Esophagus mucosa (tissue), 1 donor: ENCODE data around the gene TMEM258. TPM values are rescaled to one million over a fixed set of nuclear protein-coding genes. Genes with fewer than 3 reads are reported as not detected.
A peak's percentile ranks its signal among the peaks of the same experiment; 100 is the strongest.

ENCODE experiments used
- ATAC-seq: fragments of 200-7000 bp; cut with Tn5 transposase; one replicate; pipeline ENCODE4 v1.9.1; 2020
- total RNA-seq: library from RNA; stranded (reverse); gene quantifications from one replicate; pipeline ENCODE4 v1.2.4, GENCODE V29; 2023
- donor health status: DM: yes; HTN: yes; CAD: no.

Gene TMEM258
- total RNA-seq, 1 donor from 2014 or later, result 90.9 TPM

DNA sequence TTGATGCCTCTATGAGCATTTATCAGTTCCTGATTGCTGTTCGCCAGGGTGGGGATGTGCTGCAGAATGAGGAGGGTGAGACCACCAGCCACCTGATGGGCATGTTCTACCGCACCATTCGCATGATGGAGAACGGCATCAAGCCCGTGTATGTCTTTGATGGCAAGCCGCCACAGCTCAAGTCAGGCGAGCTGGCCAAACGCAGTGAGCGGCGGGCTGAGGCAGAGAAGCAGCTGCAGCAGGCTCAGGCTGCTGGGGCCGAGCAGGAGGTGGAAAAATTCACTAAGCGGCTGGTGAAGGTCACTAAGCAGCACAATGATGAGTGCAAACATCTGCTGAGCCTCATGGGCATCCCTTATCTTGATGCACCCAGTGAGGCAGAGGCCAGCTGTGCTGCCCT, 3.1 kb upstream of the TMEM258 start:
- ATAC-seq, result no peak

DNA sequence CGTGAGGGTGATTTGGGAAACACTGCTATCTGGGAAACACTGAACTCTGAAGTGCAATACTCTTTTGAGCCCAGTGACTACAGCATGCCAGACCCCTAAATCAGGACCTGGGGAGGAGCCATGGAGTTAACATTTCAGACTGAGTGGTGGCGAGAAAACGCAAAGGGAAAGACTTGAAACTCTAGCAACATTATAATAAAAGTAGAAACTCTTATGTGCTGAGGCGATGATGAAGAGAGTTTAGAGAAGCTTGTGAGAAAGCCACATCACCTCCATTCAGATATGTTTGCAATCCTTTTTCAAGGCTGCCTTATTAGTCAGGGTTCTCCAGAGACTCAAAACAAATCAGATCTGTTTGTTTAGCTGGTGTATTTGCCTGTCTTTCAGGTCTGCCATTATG, 2.2 kb upstream of the TMEM258 start:
- no peak for ATAC-seq

DNA sequence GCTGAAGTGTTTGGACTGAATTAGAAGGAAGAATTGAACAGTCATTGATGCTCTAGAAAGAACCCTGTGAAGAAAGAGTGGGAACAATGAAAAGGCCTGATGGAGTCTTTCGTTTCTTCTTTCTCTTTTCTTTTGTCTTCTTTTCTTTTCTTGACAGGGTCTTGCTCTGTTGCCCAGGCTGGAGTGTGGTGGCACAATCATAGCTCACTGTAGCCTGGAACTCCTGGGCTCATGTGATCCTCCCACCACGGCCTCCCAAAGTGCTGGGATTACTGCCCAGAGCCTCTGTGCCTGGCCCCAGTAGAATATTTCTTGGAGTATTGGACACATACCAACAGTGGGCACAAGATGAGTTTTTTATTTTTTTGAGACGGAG, 1.4 kb upstream of the TMEM258 start:
- no peak for ATAC-seq

DNA sequence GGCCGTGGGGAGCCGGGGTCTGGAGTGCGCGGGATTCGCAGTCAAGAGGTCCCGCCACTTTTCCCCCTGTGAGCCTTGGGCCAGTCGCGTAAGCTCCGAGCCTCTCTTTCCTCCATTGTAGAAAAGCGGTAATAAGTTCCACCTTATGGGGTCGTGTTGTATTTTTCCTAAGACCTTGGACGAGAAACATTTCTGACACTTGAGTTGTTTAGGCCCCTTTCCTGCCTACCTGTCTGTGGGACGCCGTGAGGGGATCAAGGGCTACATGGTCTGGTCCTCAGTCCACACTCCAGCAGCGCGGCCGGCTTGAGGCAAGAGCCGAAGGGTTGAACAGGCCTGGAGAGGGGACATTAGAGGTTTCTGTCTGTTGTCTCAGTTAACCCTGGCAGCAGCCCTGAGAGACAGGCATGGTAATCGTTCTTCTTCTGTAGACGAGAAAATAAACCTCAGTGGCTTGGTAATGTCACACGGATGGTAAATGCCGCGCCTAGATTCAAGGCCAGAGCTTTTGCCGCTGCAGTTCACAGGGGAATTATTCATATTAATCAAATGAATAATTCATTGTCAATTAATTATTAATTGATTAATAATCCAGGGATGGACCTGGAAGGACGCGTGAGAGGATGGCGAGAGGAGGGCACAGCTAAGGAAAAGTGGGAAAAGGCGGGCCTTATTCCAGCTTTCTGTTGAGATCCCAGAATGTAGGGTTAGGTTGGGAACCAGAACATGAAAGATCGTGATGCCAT, 857 bp upstream of the TMEM258 start:
- ATAC-seq, result no peak

DNA sequence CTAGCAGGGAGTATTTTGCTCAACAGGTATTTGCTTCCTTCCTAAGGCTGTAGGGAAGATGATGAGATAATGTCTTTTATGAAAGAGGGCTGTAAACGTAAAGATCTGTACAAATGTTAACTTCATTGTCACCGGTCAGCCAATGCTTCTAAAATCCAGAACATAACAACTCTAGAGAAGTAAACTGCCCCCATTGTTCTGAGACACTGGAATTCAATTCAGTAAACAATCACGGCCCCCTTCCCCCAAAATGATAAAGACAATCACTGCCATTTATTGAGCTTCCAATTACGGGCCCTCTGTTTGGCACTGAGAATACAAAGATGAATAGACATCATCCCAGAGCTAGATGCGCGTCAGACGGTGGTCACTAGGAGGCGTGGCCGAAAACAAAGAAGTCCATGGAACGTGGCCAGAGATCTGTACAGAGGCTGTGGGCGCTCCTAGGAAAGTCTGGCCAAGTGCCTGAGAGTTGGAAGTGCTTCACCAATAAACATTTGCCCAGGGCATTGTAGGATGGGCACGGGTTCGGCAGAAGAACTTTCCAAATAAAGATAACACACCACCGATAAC, 576 bp downstream of the TMEM258 start:
- ATAC-seq, result peak; percentile 61

DNA sequence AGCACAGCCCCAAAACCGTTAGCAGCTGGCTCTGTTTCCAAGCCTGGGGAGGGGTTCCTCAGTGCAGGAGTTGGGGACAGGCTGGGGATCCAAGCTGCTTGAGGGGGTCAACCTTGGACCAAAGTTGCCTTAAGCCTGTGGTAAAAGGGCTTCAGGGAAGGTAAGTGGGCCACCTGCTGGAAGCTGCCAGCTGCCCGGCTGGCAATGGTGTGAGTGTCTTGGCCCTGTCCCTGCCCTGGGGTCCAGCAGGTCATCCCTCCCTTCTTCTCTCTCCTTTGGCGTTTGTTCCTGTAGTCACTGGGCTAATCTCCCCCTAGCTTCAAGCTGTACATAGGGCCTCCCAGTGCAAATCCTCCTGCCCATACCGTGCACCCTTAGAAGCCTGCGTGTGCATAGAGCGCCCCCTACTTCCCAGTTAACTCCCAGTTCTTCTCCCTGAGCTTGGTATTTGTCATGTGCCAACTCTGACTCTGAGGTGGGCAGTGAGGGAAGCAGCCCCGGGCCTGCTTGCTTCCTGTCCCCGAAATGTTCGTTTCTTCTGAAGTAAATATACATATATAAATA, 4.4 kb downstream of the TMEM258 start:
- no peak for ATAC-seq

DNA sequence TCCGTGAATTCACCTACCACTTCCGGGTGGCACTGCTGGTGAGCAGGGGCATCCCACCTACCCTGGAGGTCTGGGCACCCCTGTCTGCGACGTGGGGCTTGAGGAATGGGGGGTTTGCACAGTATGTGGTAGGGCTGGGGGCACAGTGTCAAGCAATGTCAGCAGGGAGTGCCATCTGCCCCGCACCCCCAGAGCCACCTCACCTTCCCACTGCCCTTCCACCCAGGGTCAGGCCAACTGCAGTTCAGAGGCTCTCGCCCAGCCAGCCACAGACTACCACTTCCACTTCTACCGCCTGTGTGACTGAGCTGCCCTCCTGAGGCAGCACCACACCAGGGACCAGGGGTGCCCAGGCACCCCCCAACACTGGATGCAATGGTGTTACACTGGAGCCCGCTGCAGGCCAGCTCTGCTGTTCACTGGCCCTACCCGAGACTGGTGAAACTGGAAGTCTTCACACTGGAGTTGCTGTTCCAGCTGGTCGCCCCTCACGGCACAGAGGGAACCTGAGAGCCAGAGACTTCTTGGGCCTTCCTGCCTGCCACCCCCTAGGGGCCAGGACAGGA, 6.5 kb downstream of the TMEM258 start:
- no peak for ATAC-seq

DNA sequence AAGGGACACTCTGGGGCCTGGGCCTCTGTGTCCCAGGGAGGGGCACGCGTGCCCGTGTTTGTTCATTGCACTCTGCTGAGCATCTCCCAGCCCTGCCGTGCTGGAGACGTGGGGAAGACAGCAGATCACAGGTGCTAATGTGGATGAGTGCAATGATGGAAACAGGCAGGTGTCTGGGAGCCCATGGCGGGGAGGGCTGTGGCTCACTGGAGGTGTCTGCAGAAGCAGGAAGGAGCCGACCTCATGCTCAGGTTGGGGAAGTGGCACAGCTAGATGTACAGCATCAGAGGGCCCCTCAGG, 7.9 kb downstream of the TMEM258 start:
- ATAC-seq, result no peak

DNA sequence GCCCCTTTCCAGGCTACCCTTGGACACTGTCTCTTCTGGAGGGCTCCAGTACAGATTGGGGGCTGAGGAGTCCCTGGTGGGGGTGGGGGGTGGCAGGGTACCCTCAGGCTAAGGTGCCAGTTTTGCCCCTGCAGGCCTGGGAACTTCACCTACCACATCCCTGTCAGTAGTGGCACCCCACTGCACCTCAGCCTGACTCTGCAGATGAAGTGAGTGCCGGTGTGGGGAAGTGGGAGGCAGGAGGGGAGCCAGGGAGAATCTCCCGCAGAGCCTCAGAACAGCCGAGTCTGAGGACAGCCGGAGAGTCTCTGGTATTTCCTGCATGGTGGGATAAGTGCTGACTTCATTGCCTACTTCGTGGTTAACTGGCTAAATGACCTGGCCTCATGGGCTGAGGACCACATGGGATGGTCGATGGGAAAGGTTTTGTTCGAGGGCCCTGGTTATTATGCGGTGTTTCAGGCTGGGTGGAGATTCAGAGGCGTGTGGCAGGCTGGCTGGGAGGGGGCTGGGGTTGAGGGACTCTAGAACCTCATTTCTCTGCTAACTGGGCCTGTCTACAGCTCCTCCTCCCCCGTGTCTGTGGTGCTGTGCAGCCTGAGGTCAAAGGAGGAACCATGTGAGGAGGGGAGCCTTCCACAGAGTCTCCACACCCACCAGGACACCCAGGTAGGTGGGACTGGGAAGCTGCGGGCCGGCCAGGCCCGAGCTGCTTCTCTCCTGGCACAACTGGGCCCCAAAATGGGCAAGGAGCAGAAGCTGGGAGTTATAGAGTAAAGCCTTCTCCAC, 8.5 kb downstream of the TMEM258 start:
- no peak for ATAC-seq

DNA sequence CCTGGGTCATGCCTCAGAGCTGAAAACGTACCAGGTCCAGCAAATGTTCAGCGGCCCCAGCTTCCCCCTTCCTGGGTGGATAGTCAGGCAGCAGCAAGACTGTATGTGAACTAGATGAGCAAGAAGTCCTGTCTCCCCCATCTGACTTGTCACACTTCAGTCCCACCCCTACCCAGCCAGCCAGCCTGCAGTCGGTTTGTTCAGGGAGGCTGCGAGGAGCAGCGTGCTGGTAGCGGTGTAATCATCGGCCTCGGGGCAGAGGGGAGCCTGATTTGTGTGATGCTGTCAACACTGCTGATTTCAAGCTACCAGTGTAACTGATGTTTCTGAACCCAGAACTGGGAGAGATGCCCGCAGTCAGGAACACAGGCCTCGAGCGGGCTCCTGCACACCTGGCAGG, 9.6 kb downstream of the TMEM258 start:
- ATAC-seq, result no peak

DNA sequence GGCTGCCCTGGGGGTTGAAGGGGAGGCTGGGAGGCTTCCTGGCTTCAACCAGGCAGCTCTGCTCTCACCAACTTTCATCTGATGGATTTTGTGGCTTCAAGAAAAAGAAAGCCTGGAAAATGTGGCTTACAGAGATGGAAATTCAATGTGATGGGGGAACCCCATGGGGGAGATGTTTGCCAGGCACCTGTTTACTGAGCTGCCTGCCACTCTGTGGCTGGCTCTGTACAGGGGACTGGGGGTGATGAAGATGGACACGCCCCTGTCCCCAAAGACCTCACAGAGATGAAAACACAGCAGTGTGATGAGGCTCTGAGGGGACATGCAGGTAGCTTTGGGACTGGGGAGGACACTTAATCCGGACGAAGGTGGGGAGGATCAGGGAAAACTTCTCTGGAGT, 10.1 kb downstream of the TMEM258 start:
- no peak for ATAC-seq

DNA sequence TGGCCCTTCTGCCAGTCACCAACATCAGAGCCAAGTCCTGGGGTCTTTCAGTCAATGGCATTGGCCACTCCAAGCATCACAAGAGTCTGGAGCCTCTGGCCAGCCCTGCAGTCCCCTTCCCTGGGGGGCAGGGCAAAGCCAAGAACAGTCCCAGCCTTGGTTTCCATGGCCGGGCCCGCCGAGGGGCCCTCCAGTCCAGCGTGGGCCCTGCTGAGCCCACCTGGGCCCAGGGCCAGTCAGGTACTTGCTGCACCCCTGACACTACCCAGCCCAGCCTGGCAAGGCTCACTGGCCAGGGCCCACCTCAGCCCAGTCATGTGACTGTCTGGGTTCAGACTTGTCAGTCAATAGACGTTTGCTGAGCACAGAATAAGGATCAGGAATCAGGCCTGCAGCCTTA, 10.8 kb downstream of the TMEM258 start:
- ATAC-seq, result no peak

DNA sequence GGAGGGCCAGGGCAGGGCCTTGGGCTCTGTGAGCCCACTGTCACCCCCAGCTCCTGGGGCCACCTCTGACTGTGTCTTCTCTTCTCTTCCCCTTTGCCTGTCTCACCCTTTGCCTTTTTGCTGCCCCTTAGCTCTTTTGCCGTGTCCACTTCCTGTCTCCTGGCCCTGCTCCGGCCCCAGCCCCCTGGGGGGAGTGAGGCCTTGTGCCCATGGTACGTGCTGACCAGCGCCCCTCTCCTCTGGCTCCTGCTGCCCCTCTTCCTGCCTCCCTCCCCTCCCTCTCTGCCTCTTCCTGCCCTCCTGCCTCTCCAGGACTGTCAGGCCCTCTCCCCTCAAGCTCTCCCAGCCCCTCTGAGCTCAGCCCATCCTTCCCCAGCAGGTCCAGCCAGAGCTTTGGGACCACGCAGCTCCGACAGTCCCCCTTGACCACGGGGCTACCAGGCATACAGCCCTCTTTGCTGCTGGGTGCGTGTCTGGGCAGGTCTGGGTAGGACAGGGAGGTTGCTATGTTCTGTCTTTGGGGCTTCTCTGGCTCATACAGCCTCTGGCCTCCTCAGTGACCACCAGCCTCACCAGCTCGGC, 11.7 kb downstream of the TMEM258 start:
- ATAC-seq, result no peak

DNA sequence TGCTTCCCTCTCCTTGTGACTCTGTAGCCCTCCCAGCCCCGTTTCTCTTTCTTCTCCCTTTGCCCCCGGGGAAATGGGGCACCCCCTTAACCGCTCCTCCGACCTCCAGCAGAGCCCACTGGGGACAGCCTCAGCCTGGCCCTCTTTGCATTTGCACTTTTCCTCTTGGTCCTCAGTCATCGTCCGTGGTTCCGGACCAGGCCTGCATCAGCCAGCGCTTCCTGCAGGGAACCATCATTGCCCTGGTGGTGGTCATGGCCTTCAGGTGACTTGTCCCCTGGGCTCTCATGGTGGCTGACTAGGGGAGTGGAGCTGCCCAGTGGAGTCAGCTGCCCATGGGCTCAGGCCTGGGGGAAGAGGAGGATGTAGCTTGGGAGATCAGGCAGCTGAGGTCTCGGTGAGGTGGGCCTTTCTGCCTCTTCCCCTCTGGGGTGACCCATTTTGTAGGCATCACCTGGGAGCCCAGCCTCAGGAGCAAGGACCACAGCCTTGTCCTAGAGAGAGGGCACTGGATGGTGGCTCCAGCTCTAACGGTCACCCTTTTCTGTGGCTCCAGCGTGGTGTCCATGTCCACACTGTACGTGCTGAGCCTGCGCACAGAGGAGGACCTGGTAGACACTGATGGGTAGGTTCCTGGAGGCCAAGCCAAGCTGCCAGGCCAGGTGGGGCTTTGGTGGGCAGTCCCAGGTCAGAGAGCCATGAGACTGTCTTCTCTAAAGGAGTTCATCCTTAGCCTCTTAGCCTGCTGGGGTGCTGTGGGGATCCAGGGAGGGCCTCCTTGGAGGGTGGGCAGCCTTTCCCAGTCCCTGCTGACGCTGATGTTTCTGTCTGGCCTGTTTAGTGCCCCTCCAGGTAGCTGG, 12.5 kb downstream of the TMEM258 start:
- no peak for ATAC-seq

DNA sequence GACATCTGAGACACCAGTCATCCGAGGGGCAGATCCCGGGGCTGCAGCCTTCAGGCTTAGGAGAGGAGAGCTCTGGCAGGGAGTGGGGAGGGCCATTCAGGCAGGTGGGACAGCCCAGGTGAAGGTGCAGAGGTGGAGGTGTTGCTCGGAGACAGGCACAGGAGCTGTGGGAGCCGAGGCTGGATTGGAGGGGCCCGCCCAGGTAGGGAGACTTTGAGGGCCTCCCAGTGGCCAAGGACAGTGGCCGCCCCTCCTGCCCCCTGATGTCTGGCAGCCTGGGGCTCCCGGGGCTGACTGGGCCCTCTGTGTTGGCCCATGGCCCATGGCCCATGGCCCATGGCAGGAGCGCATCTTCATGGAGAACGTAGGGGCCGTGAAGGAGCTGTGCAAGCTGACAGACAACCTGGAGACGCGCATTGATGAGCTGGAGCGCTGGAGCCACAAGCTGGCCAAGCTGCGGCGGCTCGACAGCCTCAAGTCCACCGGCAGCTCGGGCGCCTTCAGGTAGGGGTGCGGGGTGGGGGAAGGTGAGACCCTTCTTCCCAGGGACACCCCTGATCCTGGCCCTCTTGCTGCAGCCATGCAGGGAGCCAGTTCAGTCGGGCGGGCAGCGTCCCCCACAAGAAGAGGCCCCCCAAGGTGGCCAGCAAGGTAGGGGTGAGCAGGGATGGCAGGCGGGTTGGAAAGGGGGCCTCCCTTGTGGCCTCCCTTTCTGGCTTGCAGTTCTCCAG, 13.3 kb downstream of the TMEM258 start:
- no peak for ATAC-seq

DNA sequence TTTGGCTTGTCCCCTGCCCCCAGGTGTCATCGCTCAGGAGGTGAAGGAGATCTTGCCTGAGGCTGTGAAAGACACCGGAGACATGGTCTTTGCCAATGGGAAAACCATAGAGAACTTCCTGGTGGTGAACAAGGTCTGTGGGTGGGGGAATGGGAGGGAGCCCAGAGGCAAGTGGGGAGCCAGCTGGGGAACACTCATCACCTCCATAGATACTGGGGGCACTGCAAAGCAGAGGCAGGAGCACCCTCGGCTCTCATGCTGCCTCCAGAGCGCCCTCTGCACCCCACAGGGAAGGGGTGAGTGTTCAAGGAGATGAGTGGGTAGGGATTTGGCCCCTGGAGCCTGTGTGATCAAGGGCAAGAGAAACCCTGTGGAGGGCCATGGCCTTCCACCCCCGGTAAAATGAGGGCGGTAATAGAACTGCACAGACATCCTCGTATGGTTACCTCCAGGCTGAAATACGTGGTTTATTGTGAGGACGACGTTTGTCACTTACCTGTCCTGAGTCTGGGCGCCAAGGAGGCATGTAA, 14.0 kb downstream of the TMEM258 start:
- ATAC-seq, result no peak

DNA sequence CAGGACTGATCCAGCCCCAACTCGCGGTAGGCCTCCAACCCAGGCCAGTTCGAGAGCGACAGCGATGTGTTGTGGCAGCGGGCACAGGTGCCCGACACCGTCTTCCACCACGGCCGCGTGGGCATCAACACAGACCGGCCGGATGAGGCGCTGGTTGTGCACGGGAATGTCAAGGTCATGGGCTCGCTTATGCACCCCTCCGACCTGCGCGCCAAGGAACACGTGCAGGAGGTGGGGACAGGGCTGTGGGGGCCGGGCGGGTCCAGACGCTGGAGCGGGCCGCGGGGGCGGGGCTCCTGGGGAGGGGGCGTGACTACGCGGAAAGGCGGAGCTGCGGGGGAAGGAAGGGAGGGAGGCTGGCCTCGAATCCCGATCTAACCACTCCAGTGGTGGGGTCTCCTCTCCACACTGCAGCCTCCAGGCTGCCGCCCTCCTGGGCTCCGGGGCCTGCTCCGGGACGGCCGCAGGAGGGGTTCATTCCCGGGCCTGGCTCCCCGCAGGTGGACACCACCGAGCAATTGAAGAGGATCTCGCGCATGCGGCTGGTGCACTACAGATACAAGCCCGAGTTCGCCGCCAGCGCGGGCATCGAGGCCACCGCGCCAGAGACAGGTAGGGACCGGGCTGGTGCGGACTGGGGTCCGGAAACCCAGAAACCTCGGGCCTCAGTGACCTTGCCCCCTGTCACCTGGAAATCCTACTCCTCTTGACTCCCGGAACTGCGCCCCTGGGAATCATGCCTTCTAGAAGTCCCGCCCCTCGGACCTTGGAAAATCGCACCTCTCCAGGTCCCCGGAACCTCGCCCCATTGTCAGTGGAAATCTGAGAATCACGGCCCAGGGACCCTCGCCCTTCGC, 14.9 kb downstream of the TMEM258 start:
- ATAC-seq, result peak; percentile 6

DNA sequence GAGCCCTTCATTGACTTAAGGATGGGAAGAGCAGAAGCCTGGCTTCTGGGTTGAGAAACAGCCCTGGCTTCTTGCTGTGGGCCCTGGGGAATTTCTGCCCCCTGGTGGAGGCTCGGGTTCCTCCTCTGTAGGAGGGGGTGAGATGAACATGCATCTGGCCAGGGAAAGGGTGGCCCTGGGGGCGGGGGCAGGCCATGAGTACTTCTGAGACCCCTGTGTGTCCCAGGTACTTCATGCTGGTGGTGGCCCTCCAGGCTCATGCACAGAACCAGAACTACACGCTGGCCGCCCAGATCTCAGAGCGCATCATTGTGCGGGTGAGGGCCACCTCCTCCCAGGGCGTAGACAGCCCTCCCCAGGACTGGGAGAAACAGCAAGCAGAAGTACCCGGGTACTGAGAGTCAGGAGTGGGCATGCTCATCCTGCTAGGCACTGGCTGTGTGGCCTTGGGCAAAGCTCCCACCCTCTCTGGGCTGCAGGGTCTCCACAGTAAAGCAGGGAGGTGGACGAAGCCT, 15.8 kb downstream of the TMEM258 start:
- ATAC-seq, result peak; percentile 43

DNA sequence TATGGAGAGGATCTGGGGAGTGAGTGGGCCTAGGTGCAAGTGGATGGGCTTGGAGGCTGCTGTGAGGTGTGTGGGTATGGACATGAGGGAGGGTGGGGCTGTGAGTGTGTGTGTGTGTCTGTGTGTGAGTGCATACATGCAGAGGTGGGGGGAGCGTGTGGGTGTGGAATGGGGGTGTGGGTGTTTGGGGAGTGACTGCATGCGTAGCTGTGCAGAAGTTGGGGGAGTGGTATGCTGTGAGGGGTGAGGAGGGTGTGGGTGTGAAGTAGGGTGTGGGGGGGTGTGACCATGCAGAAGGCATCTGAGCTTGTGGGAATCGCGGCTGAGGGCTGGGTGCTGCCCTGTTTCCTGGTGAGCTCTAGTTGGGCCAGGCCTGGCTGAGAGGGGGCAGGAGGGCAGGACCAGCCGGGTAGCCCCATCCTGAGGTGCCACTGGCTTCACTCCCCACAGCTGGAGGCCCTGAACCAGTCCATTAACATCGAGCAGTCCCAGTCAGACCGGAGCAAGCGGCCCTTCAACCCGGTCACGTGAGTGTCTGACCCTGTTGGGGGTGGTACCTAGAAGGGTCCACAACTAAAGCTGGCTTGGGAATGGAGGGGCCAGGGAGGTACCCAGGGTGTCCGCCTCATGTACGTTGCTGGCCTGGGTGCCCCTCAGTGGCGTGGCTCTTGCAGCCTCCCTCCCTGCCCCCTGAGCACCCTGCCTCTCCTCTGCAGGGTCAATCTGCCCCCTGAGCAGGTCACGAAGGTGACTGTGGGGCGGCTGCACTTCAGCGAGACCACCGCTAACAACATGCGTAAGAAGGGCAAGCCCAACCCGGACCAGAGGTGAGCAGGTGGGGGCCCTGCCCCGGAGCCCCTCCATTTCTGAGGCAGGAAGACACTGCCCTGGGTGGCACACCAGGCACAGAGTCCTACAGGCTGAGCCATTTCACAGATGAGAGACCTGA, 16.5 kb downstream of the TMEM258 start:
- no peak for ATAC-seq
